ENCODE results near the gene TPRX2. TPM values are rescaled to one million over a fixed set of nuclear protein-coding genes. Genes with fewer than 3 reads are reported as not detected.
A peak's percentile ranks its signal among the peaks of the same experiment; 100 is the strongest.

TPRX2 gene
- total and polyA plus RNA-seq, 2 of the 13 experiments (the other 11 are each of a cell fraction or from before 2014, with no cell fraction given), result not detected

GRCh38 chr19:47863514-47863936 lies 4.5 kb downstream of the TPRX2 start (continued):
- TF ChIP-seq RAD21 (CRISPR knock-in tag; IDR thresholded peaks at IDR 0.05) (peak; percentile 67), ZNF724P (CRISPR knock-in tag; IDR thresholded peaks at IDR 0.05; ENCODE audit: borderline replicate concordance) (0 out of 2 replicates have a peak, but pooled peaks have one; percentile 31)

GRCh38 chr19:47865166-47865565 lies 6.1 kb downstream of the TPRX2 start:
- Histone ChIP-seq H3K9me3 (ENCODE audit: low read length) (no peaks in the 10 kb centered on the region), H2AFZ (ENCODE audit: low read length) (no peak overlapping the region), H3K27ac (ENCODE audit: extremely low read length, insufficient read depth, low read length) (no peak overlapping the region), H3K79me2 (ENCODE audit: insufficient read depth, low read length) (no peaks in the 10 kb centered on the region), H3K36me3 (replicated peaks in 1 of 2; ENCODE audit: control insufficient read depth in 1 of 2, insufficient read depth in 2 of 2, low read length in 2 of 2) (no peaks in the 10 kb centered on the region), H3K4me2 (ENCODE audit: low read depth, low read length) (no peak overlapping the region), H3K9ac (ENCODE audit: insufficient read depth, low read depth, low read length) (no peak overlapping the region), H3K4me3 (replicated peaks in 1 of 3; ENCODE audit: insufficient read depth in 1 of 3, low read depth in 2 of 3, low read length in 3 of 3) (no peak overlapping the region), H3K4me1 (ENCODE audit: insufficient read depth, low read length) (peaks cover 19% of the 10 kb centered on the region), H3K27me3 (ENCODE audit: control insufficient read depth in 1 of 2, insufficient read depth in 2 of 2, low read length in 2 of 2) (0 out of 5 replicates have a peak, but pooled peaks cover 0 to 3% of the 10 kb centered on the region in 2 experiments), H4K20me1 (ENCODE audit: insufficient read depth, low read length) (no peaks in the 10 kb centered on the region)
- intact Hi-C loops (cut with micrococcal nuclease; ENCODE audit: unreplicated experiment) (no loop called here), in situ Hi-C loops (cut with HindIII; ENCODE audit: extremely low pct_ligation_motif_present, low pct_unique_long_range_greater_than_20kb) (no loop called here)
- POLR2A ChIA-PET, result no interaction called here
- 48% methylated on average over 9 of the region's 10 CpGs for WGBS (ENCODE audit: low lambda C conversion rate)
- BruUV-seq (replicated peaks), result no TSS peak
- no peak for DNase-seq (ENCODE audit: low spot score)
- no peak for ATAC-seq
- TF ChIP-seq GPN1 (CRISPR knock-in tag; IDR thresholded peaks at IDR 0.05; ENCODE audit: borderline replicate concordance) (no peak), POLR2A (IDR thresholded peaks at IDR 0.05; ENCODE audit: insufficient read depth in 1 of 2, low read depth in 2 of 2, low read length in 2 of 2) (no peak), ZNF576 (CRISPR knock-in tag; IDR thresholded peaks at IDR 0.05) (no peak), MATR3 (CRISPR knock-in tag; IDR thresholded peaks at IDR 0.05) (no peak), KDM5A (IDR thresholded peaks at IDR 0.05; ENCODE audit: borderline replicate concordance, low read length) (no peak), NR2C2 (CRISPR knock-in tag; IDR thresholded peaks at IDR 0.05; ENCODE audit: borderline replicate concordance) (no peak), ZNF121 (CRISPR knock-in tag; IDR thresholded peaks at IDR 0.05) (no peak), ZNF749 (CRISPR knock-in tag; IDR thresholded peaks at IDR 0.05; ENCODE audit: borderline replicate concordance) (no peak), HES4 (CRISPR knock-in tag; IDR thresholded peaks at IDR 0.05; ENCODE audit: borderline replicate concordance) (no peak), HOMEZ (CRISPR knock-in tag; IDR thresholded peaks at IDR 0.05; ENCODE audit: low read depth) (no peak), ZNF674 (CRISPR knock-in tag; IDR thresholded peaks at IDR 0.05; ENCODE audit: low read depth) (no peak), HDAC2 (CRISPR knock-in tag; IDR thresholded peaks at IDR 0.05) (no peak), NAIF1 (CRISPR knock-in tag; IDR thresholded peaks at IDR 0.05; ENCODE audit: borderline replicate concordance) (no peak), ZC3H4 (CRISPR knock-in tag; IDR thresholded peaks at IDR 0.05; ENCODE audit: borderline replicate concordance) (no peak)
- CTCF ChIA-PET (ENCODE audit: low intra/inter-chr PET ratio, low total read pairs), result no interaction called here
- no peak for FAIRE-seq
